Measurements from ENCODE around the gene KCNC4.

The KCNC4 gene

GRCh38 chr1:110225212-110225611, 15.1 kb downstream of the KCNC4 start:
- no peak for TF ChIP-seq GATA3 (IDR thresholded peaks at IDR 0.05; ENCODE audit: low read depth, low read length)
- TF ChIP-seq GATA2 (IDR thresholded peaks at IDR 0.05; ENCODE audit: low read depth, low read length): no peak

DNA sequence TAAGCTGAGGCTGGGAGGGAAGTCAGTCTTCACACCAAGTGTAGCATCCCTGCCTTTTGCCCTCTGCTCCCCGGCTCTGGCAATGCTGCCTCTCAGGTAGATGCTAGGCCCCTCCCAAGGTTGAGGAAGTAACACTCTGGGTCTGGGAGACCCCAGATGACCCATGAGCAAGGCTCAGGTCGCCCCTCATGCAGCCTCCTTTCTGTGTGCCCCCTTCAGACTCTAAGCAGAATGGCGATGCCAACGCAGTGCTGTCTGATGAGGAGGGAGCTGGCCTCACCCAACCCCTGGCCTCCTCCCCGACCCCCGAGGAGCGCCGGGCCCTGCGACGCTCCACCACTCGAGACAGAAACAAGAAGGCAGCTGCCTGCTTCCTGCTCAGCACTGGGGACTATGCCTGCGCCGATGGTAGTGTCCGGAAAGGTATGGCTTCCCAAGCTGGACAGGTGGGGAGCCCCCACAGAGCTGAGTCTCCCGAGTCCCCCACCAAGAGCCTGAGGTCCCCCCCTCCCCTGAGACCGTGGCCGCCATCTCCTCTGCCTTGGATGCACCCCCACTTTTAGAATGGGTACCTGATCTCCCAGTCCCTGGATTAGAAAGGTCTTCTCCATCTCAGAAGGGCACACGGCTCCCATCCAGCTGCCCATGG, 15.8 kb downstream of the KCNC4 start:
- no peak for TF ChIP-seq GATA3 (IDR thresholded peaks at IDR 0.05; ENCODE audit: low read depth, low read length)
- TF ChIP-seq GATA2 (IDR thresholded peaks at IDR 0.05; ENCODE audit: low read depth, low read length): no peak

GRCh38 chr1:110227774-110228173, 17.7 kb downstream of the KCNC4 start:
- TF ChIP-seq GATA2 (IDR thresholded peaks at IDR 0.05; ENCODE audit: low read depth, low read length) (no peak), GATA3 (IDR thresholded peaks at IDR 0.05; ENCODE audit: low read depth, low read length) (no peak)

GRCh38 chr1:110228381-110228780, 18.3 kb downstream of the KCNC4 start:
- TF ChIP-seq GATA2 (IDR thresholded peaks at IDR 0.05; ENCODE audit: low read depth, low read length) (no peak), GATA3 (IDR thresholded peaks at IDR 0.05; ENCODE audit: low read depth, low read length) (no peak)

GRCh38 chr1:110228869-110229268, 18.8 kb downstream of the KCNC4 start:
- no peak for TF ChIP-seq GATA3 (IDR thresholded peaks at IDR 0.05; ENCODE audit: low read depth, low read length)
- no peak for TF ChIP-seq GATA2 (IDR thresholded peaks at IDR 0.05; ENCODE audit: low read depth, low read length)

GRCh38 chr1:110229348-110230001, 19.4 kb downstream of the KCNC4 start:
- TF ChIP-seq GATA2 (IDR thresholded peaks at IDR 0.05; ENCODE audit: low read depth, low read length): no peak
- no peak for TF ChIP-seq GATA3 (IDR thresholded peaks at IDR 0.05; ENCODE audit: low read depth, low read length)

- no peak for TF ChIP-seq GATA3 (IDR thresholded peaks at IDR 0.05; ENCODE audit: low read depth, low read length)
- TF ChIP-seq GATA2 (IDR thresholded peaks at IDR 0.05; ENCODE audit: low read depth, low read length): peak; percentile 67; the same call in 1 of the 2 replicates
These were observed 20.5 kb downstream of the KCNC4 start for GRCh38 chr1:110230381-110231199.

DNA sequence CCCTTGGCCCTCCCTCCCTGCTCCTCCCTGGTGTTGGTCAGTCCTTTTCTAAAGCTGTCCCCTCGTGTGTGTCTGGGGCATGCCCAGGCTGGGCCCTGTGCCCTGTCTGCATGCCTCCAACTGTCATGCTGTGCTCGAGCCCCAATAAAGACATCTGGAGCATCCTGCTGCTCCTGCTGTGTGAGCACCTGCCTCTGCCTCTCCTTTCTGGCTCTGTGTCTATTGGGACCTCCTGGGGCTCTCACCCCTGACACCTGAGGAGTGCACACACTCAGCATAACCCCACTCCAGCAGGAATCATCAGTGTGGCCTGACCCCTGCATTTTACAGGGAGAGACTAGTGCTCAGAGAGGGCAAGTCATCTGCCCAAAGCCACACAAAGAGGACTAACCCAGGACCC, 23.7 kb downstream of the KCNC4 start:
- TF ChIP-seq GATA2 (IDR thresholded peaks at IDR 0.05; ENCODE audit: low read depth, low read length): no peak
- TF ChIP-seq GATA3 (IDR thresholded peaks at IDR 0.05; ENCODE audit: low read depth, low read length): no peak

- no peak for TF ChIP-seq GATA2 (IDR thresholded peaks at IDR 0.05; ENCODE audit: low read depth, low read length)
These were observed 24.6 kb downstream of the KCNC4 start for GRCh38 chr1:110234691-110235090.

GRCh38 chr1:110235181-110235833, 25.2 kb downstream of the KCNC4 start:
- TF ChIP-seq GATA3 (IDR thresholded peaks at IDR 0.05; ENCODE audit: low read depth, low read length) (no peak), GATA2 (IDR thresholded peaks at IDR 0.05; ENCODE audit: low read depth, low read length) (no peak)

DNA sequence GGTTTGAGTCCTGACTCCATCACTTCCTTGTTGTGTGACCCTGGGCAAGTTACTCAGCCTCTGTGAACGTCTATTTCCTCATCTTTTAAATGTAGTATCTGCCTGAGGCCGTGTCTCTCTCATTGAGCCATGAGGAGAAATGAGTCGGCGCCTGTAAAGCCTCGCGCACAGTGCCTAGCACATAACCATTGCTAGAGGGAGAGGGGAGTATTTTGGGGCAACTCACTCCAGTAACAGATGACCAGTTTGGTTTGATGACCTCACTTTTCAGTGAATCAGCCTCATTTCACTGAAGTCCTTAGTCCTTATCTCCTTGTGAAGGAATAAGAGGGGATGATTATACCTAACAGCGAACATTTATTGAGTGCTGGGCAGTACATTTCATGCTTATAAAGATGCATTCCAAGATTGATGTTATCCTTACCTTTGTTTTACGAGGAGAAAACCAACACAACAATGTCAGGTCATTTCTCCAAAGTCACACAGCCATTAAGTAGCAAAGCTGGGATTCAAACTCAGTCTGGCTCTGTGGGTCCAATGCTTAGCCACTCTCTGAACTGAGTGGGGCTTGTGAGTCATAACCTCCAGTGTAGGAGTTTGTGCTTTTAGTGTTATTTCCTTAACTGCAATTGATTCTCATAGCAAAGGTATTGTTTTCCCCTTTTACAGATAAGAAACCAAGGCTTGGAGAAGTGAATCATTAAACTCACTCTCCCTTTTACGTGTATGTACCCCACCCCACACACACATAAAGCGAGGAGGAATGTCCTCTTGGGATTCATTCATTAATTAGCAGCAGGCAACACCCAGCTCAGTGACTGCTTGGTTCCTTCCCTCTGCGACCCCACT, 25.9 kb downstream of the KCNC4 start:
- TF ChIP-seq GATA3 (IDR thresholded peaks at IDR 0.05; ENCODE audit: low read depth, low read length) (no peak), GATA2 (IDR thresholded peaks at IDR 0.05; ENCODE audit: low read depth, low read length) (no peak)

- TF ChIP-seq GATA3 (IDR thresholded peaks at IDR 0.05; ENCODE audit: low read depth, low read length) (no peak), GATA2 (IDR thresholded peaks at IDR 0.05; ENCODE audit: low read depth, low read length) (no peak)
These were observed 27.5 kb downstream of the KCNC4 start for GRCh38 chr1:110237386-110238152.
